Spleen (tissue), 11 donors: Measurements from ENCODE around the gene GAB2. TPM values are rescaled to one million over a fixed set of nuclear protein-coding genes. Genes with fewer than 3 reads are reported as not detected.
A peak's percentile ranks its signal among the peaks of the same experiment; 100 is the strongest.

Experiments
- DNase-seq: peaks from one replicate; pipeline ENCODE4 v3.0.0-alpha.2; 2020
- H3K27ac ChIP-seq, 8 donors: fragments of 200-600 bp; sonication (generic) in 7 of 8; 1 replicate in 4 of 8; 2 replicates in 4 of 8; pipeline versions ENCODE4 v1.5.0 to v1.8.0; 2016 to 2021; ENCODE audit warnings: inconsistent platforms in 4 of 8, mild to moderate bottlenecking in 4 of 8, moderate library complexity in 1 of 8
- H3K27me3 ChIP-seq, 7 donors: fragments of 200-600 bp; sonication (generic) in 6 of 7; replicated peaks in 1 of 7; 1 replicate in 4 of 7; 2 replicates in 3 of 7; pipeline versions ENCODE4 v1.5.0 to v1.8.0; 2016 to 2021; ENCODE audit warnings: inconsistent platforms in 3 of 7, mild to moderate bottlenecking in 1 of 7
- H3K36me3 ChIP-seq, 6 donors: fragments of 200-600 bp; sonication (generic) in 5 of 6; 1 replicate in 4 of 6; 2 replicates in 2 of 6; pipeline versions ENCODE4 v1.5.0 to v1.8.0; 2016 to 2021; ENCODE audit warnings: inconsistent platforms in 2 of 6
- H3K4me1 ChIP-seq, 6 donors: fragments of 200-600 bp; sonication (generic) in 5 of 6; 1 replicate in 3 of 6; 2 replicates in 3 of 6; pipeline versions ENCODE4 v1.5.0 to v1.8.0; 2016 to 2021; ENCODE audit warnings: inconsistent platforms in 3 of 6
- H3K4me3 ChIP-seq, 8 donors: fragments of 200-600 bp; sonication (generic) in 7 of 8; 1 replicate in 4 of 8; 2 replicates in 4 of 8; pipeline versions ENCODE4 v1.5.0 to v1.8.0; 2016 to 2021; ENCODE audit warnings: inconsistent platforms in 4 of 8, mild to moderate bottlenecking in 4 of 8, moderate library complexity in 2 of 8
- H3K9me3 ChIP-seq, 8 donors: fragments of 200-600 bp; sonication (generic) in 7 of 8; 1 replicate in 4 of 8; 2 replicates in 4 of 8; pipeline versions ENCODE4 v1.5.0 to v1.8.0; 2016 to 2021; ENCODE audit warnings: inconsistent platforms in 4 of 8
- CTCF ChIP-seq, 11 experiments: fragments of 200-600 bp in 7 of 11; fragments of 450-650 bp in 4 of 11; sonication (generic) in 4 of 11; IDR thresholded peaks in 8 of 11; conservative IDR thresholded peaks in 3 of 11; 1 replicate in 7 of 11; 2 replicates in 4 of 11; pipeline versions ENCODE4 v1.4.0 to v1.8.0; 2016 to 2021; ENCODE audit warnings: antibody characterized with exemption in 11 of 11, inconsistent platforms in 4 of 11, mild to moderate bottlenecking in 1 of 11
- POLR2A ChIP-seq, 3 donors: fragments of 450-650 bp; IDR thresholded peaks; one replicate each; pipeline ENCODE4 v1.5.1; 2017; ENCODE audit warnings: antibody characterized with exemption in 3 of 3, mild to moderate bottlenecking in 1 of 3
- POLR2AphosphoS5 ChIP-seq, 3 donors: sonication (generic); formaldehyde crosslinking; IDR thresholded peaks; one replicate each; pipeline ENCODE4 v1.5.1; 2017; ENCODE audit warnings: antibody characterized with exemption in 3 of 3
- WGBS, 5 donors: extraction: QIAGEN DNeasy Blood & Tissue Kit in 3 of 5; methylation state at CpG; one replicate each; pipeline versions ENCODE4 v1.1.5 to v1.1.7; 2013 to 2018; 5-methylcytosine and 5-hydroxymethylcytosine counted together
- intact Hi-C: fragments of 100-400 bp; cut with DNase I; formaldehyde crosslinking; loops from one replicate; pipeline ENCODE4 v1.15.0; 2023; ENCODE audit warnings: low total_unique reads
- polyA plus RNA-seq, 3 donors: library from polyadenylated mRNA; stranded (reverse); fragments of 200-250 nt; gene quantifications; one replicate each; pipeline ENCODE4 v1.2.1, GENCODE V29; 2013
- total RNA-seq, 7 donors: library from RNA; depleted of rRNA in 3 of 7; stranded (reverse); fragments of >200 nt in 3 of 7; fragmentation: NEBNext Ultra II Directional in 4 of 7; extraction: Animal tissue kit (Norgen Biotek cat#: 25700) in 4 of 7; gene quantifications; one replicate each; pipeline versions ENCODE4 v1.1.0 to v1.2.1, GENCODE V29; 2016 to 2021
- donor health status: healthy with polysubstance abuse.
- donor health status: DM: no; HTN: no; CAD: no; lungs with moderate emphysema.
- donor health status: DM: no; HTN: no; CAD: no.
- donor health status: Bipolar disorder and iron deficiency.
- donor health status: healthy.
- donor health status: DM: no; HTN: no; CAD: no.
- donor health status: DM: yes; HTN: yes; CAD: no.

The GAB2 gene
- total and polyA plus RNA-seq, 10 donors = 2.3 to 57.7 (median 47.0) TPM

GRCh38 chr11:78196661-78197091 is 220.9 kb downstream of the GAB2 start:
- H3K27me3 ChIP-seq = no peaks in the 10 kb centered on the region
- no peaks in the 10 kb centered on the region for H3K9me3 ChIP-seq
- TF ChIP-seq POLR2AphosphoS5 (IDR thresholded peaks at IDR 0.05) (peak in 1 of 3 donors; percentile 10), CTCF (IDR thresholded peaks at IDR 0.05 in 8 of 11, conservative IDR thresholded peaks at IDR 0.05 in 3 of 11) (no peak), POLR2A (IDR thresholded peaks at IDR 0.05) (no peak)
- no peak overlapping the region for H3K4me3 ChIP-seq
- peaks cover 0 to 51% (median 9%) of the 10 kb centered on the region in 6 donors for H3K36me3 ChIP-seq
- H3K4me1 ChIP-seq = peaks cover 0 to 29% (median 5%) of the 10 kb centered on the region in 6 donors
- WGBS, 5 donors = 83 to 94% (median 88%) methylated on average over 9 to 40 of the region's 40 CpGs
- peak; percentile 66 for DNase-seq
- no peak overlapping the region for H3K27ac ChIP-seq
- intact Hi-C loops = no loop called here

DNA sequence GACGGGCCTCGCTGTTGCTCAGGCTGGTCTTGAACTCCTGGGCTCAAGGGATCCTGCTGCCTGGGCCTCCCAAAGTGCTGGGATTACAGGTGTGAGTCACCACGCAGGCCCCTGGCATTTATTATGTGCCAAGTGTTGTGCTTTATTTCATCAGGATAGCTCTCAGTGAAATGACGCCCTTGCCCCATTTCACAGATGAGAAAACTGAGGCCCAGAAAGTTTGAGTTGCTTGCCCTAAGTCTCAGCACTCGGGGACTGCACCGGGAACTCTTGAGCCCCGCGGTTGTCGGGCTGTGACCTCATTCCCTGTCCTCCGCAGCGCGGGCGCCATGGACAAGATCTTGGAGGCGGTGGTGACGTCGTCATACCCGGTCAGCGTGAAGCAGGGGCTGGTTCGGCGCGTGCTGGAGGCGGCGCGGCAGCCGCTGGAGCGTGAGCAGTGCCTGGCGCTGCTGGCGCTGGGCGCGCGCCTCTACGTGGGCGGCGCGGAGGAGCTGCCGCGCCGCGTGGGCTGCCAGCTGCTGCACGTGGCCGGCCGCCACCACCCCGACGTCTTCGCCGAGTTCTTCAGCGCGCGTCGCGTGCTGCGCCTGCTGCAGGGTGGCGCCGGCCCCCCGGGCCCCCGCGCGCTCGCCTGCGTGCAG is 221.6 kb downstream of the GAB2 start:
- Histone ChIP-seq H3K27me3 (no peaks in the 10 kb centered on the region), H3K36me3 (peaks cover 0 to 45% (median 9%) of the 10 kb centered on the region in 6 donors)

DNA sequence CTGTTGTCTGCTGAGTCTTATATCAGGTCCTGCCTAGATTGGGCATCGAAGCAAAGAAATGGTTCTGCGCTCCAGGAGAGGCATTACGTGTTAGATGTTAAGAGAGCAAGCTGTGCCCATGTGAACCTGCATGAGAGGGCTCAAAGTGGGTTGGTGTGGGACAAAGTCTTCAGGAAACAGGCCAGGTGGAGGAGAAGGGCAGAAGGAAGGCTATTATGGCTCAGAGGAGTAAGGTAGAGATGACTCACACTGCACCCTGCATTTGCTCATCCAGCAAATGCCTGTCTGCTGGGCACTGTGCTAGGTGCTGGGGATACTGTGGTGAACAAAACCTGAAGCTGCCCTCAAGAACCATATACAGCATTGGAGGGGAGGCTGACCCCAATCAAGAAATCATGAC is 223.1 kb downstream of the GAB2 start:
- DNase-seq = no peak
- Histone ChIP-seq H3K4me1 (peaks cover 10 to 47% (median 18%) of the 10 kb centered on the region in 6 donors), H3K27ac (no peak overlapping the region), H3K27me3 (no peaks in the 10 kb centered on the region), H3K36me3 (peaks cover 0 to 30% (median 3%) of the 10 kb centered on the region in 6 donors), H3K9me3 (no peaks in the 10 kb centered on the region), H3K4me3 (no peak overlapping the region)
- intact Hi-C loops = no loop called here
- WGBS, 5 donors = 95 to 100% (median 96%) methylated on average over 3 of the region's 3 CpGs
- TF ChIP-seq POLR2AphosphoS5 (IDR thresholded peaks at IDR 0.05) (no peak), CTCF (IDR thresholded peaks at IDR 0.05 in 8 of 11, conservative IDR thresholded peaks at IDR 0.05 in 3 of 11) (no peak), POLR2A (IDR thresholded peaks at IDR 0.05) (no peak)

More for the DNA sequence above, 221.6 kb downstream of the GAB2 start:
- 61 to 77% (median 64%) methylated on average over 16 to 60 of the region's 60 CpGs for WGBS, 5 donors
- no peak overlapping the region for H3K27ac ChIP-seq
- no peak overlapping the region for H3K4me3 ChIP-seq
- no peak for TF ChIP-seq POLR2AphosphoS5 (IDR thresholded peaks at IDR 0.05)
- H3K9me3 ChIP-seq = no peaks in the 10 kb centered on the region
- peaks cover 0 to 32% (median 5%) of the 10 kb centered on the region in 6 donors for H3K4me1 ChIP-seq
- intact Hi-C loops = no loop called here
- peak; percentile 70 for DNase-seq

DNA sequence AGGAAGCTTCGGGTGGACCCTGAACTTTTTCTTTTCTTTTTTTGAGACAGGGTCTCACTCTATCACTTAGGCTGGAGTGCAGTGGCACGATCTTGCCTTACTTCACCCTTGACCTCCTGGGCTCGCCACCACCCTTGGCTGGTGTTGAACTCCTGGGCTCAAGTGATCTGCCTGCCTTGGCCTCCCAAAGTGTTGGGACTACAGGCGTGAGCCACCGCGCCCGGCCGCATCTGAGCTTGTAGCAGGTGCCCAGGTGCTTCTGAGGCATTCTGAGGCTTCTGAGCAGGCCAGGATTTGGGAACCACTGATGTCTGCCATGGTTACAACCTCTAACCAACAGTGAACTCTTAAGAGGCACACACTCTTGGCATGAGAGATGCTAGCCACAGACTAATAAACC is 223.8 kb downstream of the GAB2 start:
- peaks cover 0 to 23% (median 3%) of the 10 kb centered on the region in 6 donors for H3K36me3 ChIP-seq
- peaks cover 15 to 54% (median 24%) of the 10 kb centered on the region in 6 donors for H3K4me1 ChIP-seq
- TF ChIP-seq POLR2AphosphoS5 (IDR thresholded peaks at IDR 0.05) (no peak), POLR2A (IDR thresholded peaks at IDR 0.05) (no peak), CTCF (IDR thresholded peaks at IDR 0.05 in 8 of 11, conservative IDR thresholded peaks at IDR 0.05 in 3 of 11) (no peak)
- no peak overlapping the region for H3K4me3 ChIP-seq
- intact Hi-C loops = no loop called here
- no peaks in the 10 kb centered on the region for H3K9me3 ChIP-seq
- 89 to 93% (median 91%) methylated on average over 8 of the region's 8 CpGs for WGBS, 5 donors
- no peaks in the 10 kb centered on the region for H3K27me3 ChIP-seq
- peak; percentile 41 for DNase-seq
- H3K27ac ChIP-seq = no peak overlapping the region
